ENCODE results near the gene DIP2B. TPM values are rescaled to one million over a fixed set of nuclear protein-coding genes. Genes with fewer than 3 reads are reported as not detected.

Gene DIP2B
- total and polyA plus RNA-seq, 2 experiments from 2014 or later, result 5.6 to 17.9 TPM

GRCh38 chr12:50546441-50547318, 41.9 kb downstream of the DIP2B start:
- Histone ChIP-seq H3K4me3 (no peak overlapping the region), H3K9me2 (ENCODE audit: insufficient read depth) (no peaks in the 10 kb centered on the region), H3K9ac (no peak overlapping the region), H3K4me2 (ENCODE audit: unreplicated experiment) (peak overlapping the region; percentile 26), H2AFZ (no peak overlapping the region), H3K4me1 (ENCODE audit: insufficient read depth) (peaks cover 33% of the 10 kb centered on the region), H3K79me2 (ENCODE audit: insufficient read depth) (peaks cover 95% of the 10 kb centered on the region), H4K20me1 (ENCODE audit: insufficient read depth) (no peaks in the 10 kb centered on the region), H3K27me3 (replicated peaks; ENCODE audit: insufficient read depth) (no peaks in the 10 kb centered on the region), H3K9me3 (ENCODE audit: low read depth) (no peaks in the 10 kb centered on the region), H3K36me3 (ENCODE audit: low read depth) (no peaks in the 10 kb centered on the region), H3F3A (ENCODE audit: insufficient read depth) (peaks cover 23% of the 10 kb centered on the region; the same call in 1 of the 2 replicates), H3K27ac (no peak overlapping the region)
- 67 to 72% methylated on average over 6 of the region's 6 CpGs for WGBS, 2 experiments (ENCODE audit: low coverage in 1 of 2, low lambda C conversion rate in 2 of 2, missing lambda C conversion rate in 2 of 2)
- peak; percentile 41 for DNase-seq
- TF ChIP-seq EZH2 (IDR thresholded peaks at IDR 0.05; ENCODE audit: insufficient read depth, poor library complexity, severe bottlenecking) (no peak), EZH2phosphoT487 (IDR thresholded peaks at IDR 0.05; ENCODE audit: insufficient read depth, low read depth) (no peak)
- in situ Hi-C loops (cut with MboI), result no loop called here

GRCh38 chr12:50547742-50548141, 43.0 kb downstream of the DIP2B start:
- DNase-seq, result no peak
- Histone ChIP-seq H3K79me2 (ENCODE audit: insufficient read depth) (peaks cover 97% of the 10 kb centered on the region), H4K20me1 (ENCODE audit: insufficient read depth) (no peaks in the 10 kb centered on the region), H3K9me3 (ENCODE audit: low read depth) (no peaks in the 10 kb centered on the region), H3F3A (ENCODE audit: insufficient read depth) (peaks cover 12% of the 10 kb centered on the region; the same call in 1 of the 2 replicates), H3K4me3 (no peak overlapping the region), H3K4me1 (ENCODE audit: insufficient read depth) (peaks cover 24% of the 10 kb centered on the region), H3K36me3 (ENCODE audit: low read depth) (no peaks in the 10 kb centered on the region), H3K9me2 (ENCODE audit: insufficient read depth) (no peaks in the 10 kb centered on the region), H3K9ac (no peak overlapping the region), H3K27me3 (replicated peaks; ENCODE audit: insufficient read depth) (no peaks in the 10 kb centered on the region), H3K4me2 (ENCODE audit: unreplicated experiment) (no peak overlapping the region), H3K27ac (no peak overlapping the region), H2AFZ (no peak overlapping the region)
- TF ChIP-seq EZH2phosphoT487 (IDR thresholded peaks at IDR 0.05; ENCODE audit: insufficient read depth, low read depth) (no peak), EZH2 (IDR thresholded peaks at IDR 0.05; ENCODE audit: insufficient read depth, poor library complexity, severe bottlenecking) (no peak)
- 95 to 99% methylated on average over 2 of the region's 2 CpGs for WGBS, 2 experiments (ENCODE audit: low coverage in 1 of 2, low lambda C conversion rate in 2 of 2, missing lambda C conversion rate in 2 of 2)
- in situ Hi-C loops (cut with MboI), result no loop called here

GRCh38 chr12:50549885-50550284, 45.1 kb downstream of the DIP2B start:
- no peaks in the 10 kb centered on the region for H4K20me1 ChIP-seq (ENCODE audit: insufficient read depth)
- no peaks in the 10 kb centered on the region for H3K9me2 ChIP-seq (ENCODE audit: insufficient read depth)
- 0 out of 2 replicates have a peak, but pooled peaks cover 7% of the 10 kb centered on the region for H3F3A ChIP-seq (ENCODE audit: insufficient read depth)
- 93 to 95% methylated on average over 4 of the region's 4 CpGs for WGBS, 2 experiments (ENCODE audit: low coverage in 1 of 2, low lambda C conversion rate in 2 of 2, missing lambda C conversion rate in 2 of 2)
- H3K9ac ChIP-seq, result no peak overlapping the region
- H3K4me3 ChIP-seq, result no peak overlapping the region
- H3K27ac ChIP-seq, result no peak overlapping the region
- H2AFZ ChIP-seq, result no peak overlapping the region
- H3K4me1 ChIP-seq (ENCODE audit: insufficient read depth), result peaks cover 20% of the 10 kb centered on the region
- H3K4me2 ChIP-seq (ENCODE audit: unreplicated experiment), result no peak overlapping the region
- in situ Hi-C loops (cut with MboI), result no loop called here
- H3K36me3 ChIP-seq (ENCODE audit: low read depth), result no peaks in the 10 kb centered on the region
- H3K27me3 ChIP-seq (replicated peaks; ENCODE audit: insufficient read depth), result no peaks in the 10 kb centered on the region
- TF ChIP-seq EZH2phosphoT487 (IDR thresholded peaks at IDR 0.05; ENCODE audit: insufficient read depth, low read depth) (no peak), EZH2 (IDR thresholded peaks at IDR 0.05; ENCODE audit: insufficient read depth, poor library complexity, severe bottlenecking) (no peak)
- no peaks in the 10 kb centered on the region for H3K9me3 ChIP-seq (ENCODE audit: low read depth)
- no peak for DNase-seq
- H3K79me2 ChIP-seq (ENCODE audit: insufficient read depth), result peaks cover 97% of the 10 kb centered on the region

- peaks cover 97% of the 10 kb centered on the region for H3K79me2 ChIP-seq (ENCODE audit: insufficient read depth)
- no peaks in the 10 kb centered on the region for H3K9me2 ChIP-seq (ENCODE audit: insufficient read depth)
- no peak overlapping the region for H2AFZ ChIP-seq
- H3F3A ChIP-seq (ENCODE audit: insufficient read depth), result 0 out of 2 replicates have a peak, but pooled peaks cover 7% of the 10 kb centered on the region
- no peak overlapping the region for H3K27ac ChIP-seq
- DNase-seq, result no peak
- TF ChIP-seq EZH2phosphoT487 (IDR thresholded peaks at IDR 0.05; ENCODE audit: insufficient read depth, low read depth) (no peak), EZH2 (IDR thresholded peaks at IDR 0.05; ENCODE audit: insufficient read depth, poor library complexity, severe bottlenecking) (no peak)
- no peak overlapping the region for H3K4me2 ChIP-seq (ENCODE audit: unreplicated experiment)
- H3K27me3 ChIP-seq (replicated peaks; ENCODE audit: insufficient read depth), result no peaks in the 10 kb centered on the region
- in situ Hi-C loops (cut with MboI), result no loop called here
- H3K4me3 ChIP-seq, result no peak overlapping the region
- H3K4me1 ChIP-seq (ENCODE audit: insufficient read depth), result peaks cover 17% of the 10 kb centered on the region
- 90 to 93% methylated on average over 9 of the region's 9 CpGs for WGBS, 2 experiments (ENCODE audit: low coverage in 1 of 2, low lambda C conversion rate in 2 of 2, missing lambda C conversion rate in 2 of 2)
- no peaks in the 10 kb centered on the region for H3K9me3 ChIP-seq (ENCODE audit: low read depth)
- no peaks in the 10 kb centered on the region for H4K20me1 ChIP-seq (ENCODE audit: insufficient read depth)
- no peaks in the 10 kb centered on the region for H3K36me3 ChIP-seq (ENCODE audit: low read depth)
- H3K9ac ChIP-seq, result no peak overlapping the region
Measured at GRCh38 chr12:50550530-50551223, 45.9 kb downstream of the DIP2B start.

All from GM23248 (cell line).